DOHH2 (cell line): ENCODE data around the gene BMPER.

ENCODE experiments used
- H3F3A ChIP-seq: fragments of 200-600 bp; sonication (generic), shearing (Covaris generic); 2 replicates; pipeline ENCODE4 v1.6.0; 2016; ENCODE audit warnings: antibody characterized with exemption, mild to moderate bottlenecking; ENCODE audit not compliant: control insufficient read depth, insufficient read depth
- H3K27ac ChIP-seq: fragments of 200-600 bp; sonication (generic); 2 replicates; pipeline ENCODE4 v1.5.1; 2014; ENCODE audit warnings: low read depth, mild to moderate bottlenecking, low read length, moderate library complexity
- H3K27me3 ChIP-seq: fragments of 200-600 bp; sonication (generic); 2 replicates; pipeline ENCODE4 v1.6.1; 2014; ENCODE audit warnings: mild to moderate bottlenecking, low read length, mixed read lengths; ENCODE audit not compliant: control insufficient read depth
- H3K36me3 ChIP-seq: fragments of 200-600 bp; sonication (generic); 2 replicates; pipeline ENCODE4 v1.6.1; 2014; ENCODE audit warnings: mild to moderate bottlenecking, low read length, moderate library complexity, mixed read lengths; ENCODE audit not compliant: control insufficient read depth
- H3K4me1 ChIP-seq: fragments of 200-600 bp; sonication (generic); 2 replicates; pipeline ENCODE4 v1.6.1; 2014; ENCODE audit warnings: mild to moderate bottlenecking, low read length, mixed read lengths; ENCODE audit not compliant: control insufficient read depth
- H3K4me2 ChIP-seq: fragments of 200-600 bp; sonication (generic); 2 replicates; pipeline ENCODE4 v1.6.0; 2014; ENCODE audit warnings: mild to moderate bottlenecking, low read length, moderate library complexity
- H3K4me3 ChIP-seq: fragments of 200-600 bp; sonication (generic); 2 replicates; pipeline ENCODE4 v1.5.1; 2014; ENCODE audit warnings: mild to moderate bottlenecking, low read length, mixed read lengths
- H3K79me2 ChIP-seq: fragments of 200-600 bp; sonication (generic); 2 replicates; pipeline ENCODE4 v1.6.1; 2014; ENCODE audit warnings: mild to moderate bottlenecking, low read length, mixed read lengths; ENCODE audit not compliant: control insufficient read depth
- H3K9me2 ChIP-seq: fragments of 200-600 bp; sonication (generic); replicated peaks from 2 replicates; pipeline ENCODE4 v1.6.1; 2014; ENCODE audit warnings: mild to moderate bottlenecking, low read length, mixed read lengths; ENCODE audit not compliant: control insufficient read depth
- H3K9me3 ChIP-seq: fragments of 200-600 bp; sonication (generic); 2 replicates; pipeline ENCODE4 v1.6.1; 2014; ENCODE audit warnings: antibody characterized with exemption, low read length, mixed read lengths; ENCODE audit not compliant: control insufficient read depth, insufficient read depth
- H4K20me1 ChIP-seq: fragments of 200-600 bp; sonication (generic); 2 replicates; pipeline ENCODE4 v1.6.0; 2014; ENCODE audit warnings: low read depth, mild to moderate bottlenecking, antibody characterized with exemption, low read length, moderate library complexity; ENCODE audit not compliant: control insufficient read depth, insufficient read depth
- EZH2phosphoT487 ChIP-seq: fragments of 200-600 bp; sonication (generic); IDR thresholded peaks from 2 replicates; pipeline ENCODE4 v1.6.1; 2017; ENCODE audit warnings: borderline replicate concordance, mild to moderate bottlenecking, antibody characterized with exemption, low read length, moderate library complexity, mixed read lengths
- TF ChIP-seq, protein P1 (sequence below): fragments of 200-600 bp; sonication (generic); IDR thresholded peaks from one replicate; pipeline ENCODE4 v1.5.1; 2014; ENCODE audit warnings: antibody characterized with exemption, mild to moderate bottlenecking, low read depth, low read length; ENCODE audit not compliant: poor library complexity, severe bottlenecking

The BMPER gene

GRCh38 chr7:33868166-33868565 lies 37.2 kb upstream of the BMPER start:
- Histone ChIP-seq H3K27ac (no peak overlapping the region), H3F3A (no peaks in the 10 kb centered on the region), H3K9me3 (no peaks in the 10 kb centered on the region), H3K79me2 (no peaks in the 10 kb centered on the region), H3K36me3 (no peaks in the 10 kb centered on the region), H3K27me3 (no peaks in the 10 kb centered on the region), H3K4me3 (no peak overlapping the region), H4K20me1 (no peaks in the 10 kb centered on the region), H3K9me2 (no peaks in the 10 kb centered on the region), H3K4me1 (no peaks in the 10 kb centered on the region), H3K4me2 (no peak overlapping the region)
- TF ChIP-seq, protein P1, sequence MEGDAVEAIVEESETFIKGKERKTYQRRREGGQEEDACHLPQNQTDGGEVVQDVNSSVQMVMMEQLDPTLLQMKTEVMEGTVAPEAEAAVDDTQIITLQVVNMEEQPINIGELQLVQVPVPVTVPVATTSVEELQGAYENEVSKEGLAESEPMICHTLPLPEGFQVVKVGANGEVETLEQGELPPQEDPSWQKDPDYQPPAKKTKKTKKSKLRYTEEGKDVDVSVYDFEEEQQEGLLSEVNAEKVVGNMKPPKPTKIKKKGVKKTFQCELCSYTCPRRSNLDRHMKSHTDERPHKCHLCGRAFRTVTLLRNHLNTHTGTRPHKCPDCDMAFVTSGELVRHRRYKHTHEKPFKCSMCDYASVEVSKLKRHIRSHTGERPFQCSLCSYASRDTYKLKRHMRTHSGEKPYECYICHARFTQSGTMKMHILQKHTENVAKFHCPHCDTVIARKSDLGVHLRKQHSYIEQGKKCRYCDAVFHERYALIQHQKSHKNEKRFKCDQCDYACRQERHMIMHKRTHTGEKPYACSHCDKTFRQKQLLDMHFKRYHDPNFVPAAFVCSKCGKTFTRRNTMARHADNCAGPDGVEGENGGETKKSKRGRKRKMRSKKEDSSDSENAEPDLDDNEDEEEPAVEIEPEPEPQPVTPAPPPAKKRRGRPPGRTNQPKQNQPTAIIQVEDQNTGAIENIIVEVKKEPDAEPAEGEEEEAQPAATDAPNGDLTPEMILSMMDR: no peak
- no peak for TF ChIP-seq EZH2phosphoT487

DNA sequence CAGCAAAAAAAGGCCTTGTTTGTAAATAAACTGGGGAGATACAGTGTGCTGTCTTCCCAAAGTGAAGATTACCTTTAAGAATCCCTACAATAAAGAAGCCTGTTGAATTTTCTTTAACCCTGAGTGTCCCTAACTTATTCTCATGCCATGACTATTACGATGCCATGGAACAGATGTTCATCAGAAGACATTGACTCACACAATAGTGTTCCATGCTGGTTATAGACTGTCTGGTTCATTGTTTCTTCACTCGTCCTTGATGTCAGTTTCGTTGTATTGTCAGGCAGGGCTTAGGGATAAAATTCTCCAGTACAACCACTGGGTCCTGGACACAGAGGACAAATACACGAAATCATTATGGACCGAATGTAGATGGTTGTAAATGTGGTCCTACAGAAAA lies 36.2 kb upstream of the BMPER start:
- no peaks in the 10 kb centered on the region for H3K36me3 ChIP-seq
- H3K4me1 ChIP-seq: 0 out of 2 replicates have a peak, but pooled peaks cover 2% of the 10 kb centered on the region
- TF ChIP-seq EZH2phosphoT487: no peak
- TF ChIP-seq, protein P1: no peak
- no peaks in the 10 kb centered on the region for H3F3A ChIP-seq
- no peaks in the 10 kb centered on the region for H3K9me2 ChIP-seq
- H3K27me3 ChIP-seq: no peaks in the 10 kb centered on the region
- H3K79me2 ChIP-seq: no peaks in the 10 kb centered on the region
- no peak overlapping the region for H3K27ac ChIP-seq
- no peaks in the 10 kb centered on the region for H3K9me3 ChIP-seq
- no peak overlapping the region for H3K4me3 ChIP-seq
- no peaks in the 10 kb centered on the region for H4K20me1 ChIP-seq
- no peak overlapping the region for H3K4me2 ChIP-seq

- no peak overlapping the region for H3K4me2 ChIP-seq
- no peaks in the 10 kb centered on the region for H3K36me3 ChIP-seq
- H3K4me1 ChIP-seq: 0 out of 2 replicates have a peak, but pooled peaks cover 2% of the 10 kb centered on the region
- H3K79me2 ChIP-seq: no peaks in the 10 kb centered on the region
- H4K20me1 ChIP-seq: no peaks in the 10 kb centered on the region
- no peaks in the 10 kb centered on the region for H3K27me3 ChIP-seq
- H3K9me2 ChIP-seq: no peaks in the 10 kb centered on the region
- no peaks in the 10 kb centered on the region for H3K9me3 ChIP-seq
- no peaks in the 10 kb centered on the region for H3F3A ChIP-seq
- no peak overlapping the region for H3K27ac ChIP-seq
- H3K4me3 ChIP-seq: no peak overlapping the region
- TF ChIP-seq, protein P1: no peak
- no peak for TF ChIP-seq EZH2phosphoT487
These were observed 35.2 kb upstream of the BMPER start for GRCh38 chr7:33870120-33870519.
